ENCODE measurements around the gene BPIFA3.

GRCh38 chr20:33263784-33264183 is 46.6 kb downstream of the BPIFA3 start:
- TF ChIP-seq EZH2 (IDR thresholded peaks at IDR 0.05; ENCODE audit: borderline replicate concordance) (no peak), CTCF (IDR thresholded peaks at IDR 0.05; ENCODE audit: poor library complexity) (no peak)
